GM12872 (cell line): ENCODE data around the gene MUC5AC.

Source experiments
- TF ChIP-seq, protein P1 (sequence below): IDR thresholded peaks from 3 replicates; pipeline ENCODE4 v1.5.1; 2011; ENCODE audit warnings: low read depth, mild to moderate bottlenecking, low read length, moderate library complexity; ENCODE audit not compliant: insufficient read depth

The MUC5AC gene

DNA sequence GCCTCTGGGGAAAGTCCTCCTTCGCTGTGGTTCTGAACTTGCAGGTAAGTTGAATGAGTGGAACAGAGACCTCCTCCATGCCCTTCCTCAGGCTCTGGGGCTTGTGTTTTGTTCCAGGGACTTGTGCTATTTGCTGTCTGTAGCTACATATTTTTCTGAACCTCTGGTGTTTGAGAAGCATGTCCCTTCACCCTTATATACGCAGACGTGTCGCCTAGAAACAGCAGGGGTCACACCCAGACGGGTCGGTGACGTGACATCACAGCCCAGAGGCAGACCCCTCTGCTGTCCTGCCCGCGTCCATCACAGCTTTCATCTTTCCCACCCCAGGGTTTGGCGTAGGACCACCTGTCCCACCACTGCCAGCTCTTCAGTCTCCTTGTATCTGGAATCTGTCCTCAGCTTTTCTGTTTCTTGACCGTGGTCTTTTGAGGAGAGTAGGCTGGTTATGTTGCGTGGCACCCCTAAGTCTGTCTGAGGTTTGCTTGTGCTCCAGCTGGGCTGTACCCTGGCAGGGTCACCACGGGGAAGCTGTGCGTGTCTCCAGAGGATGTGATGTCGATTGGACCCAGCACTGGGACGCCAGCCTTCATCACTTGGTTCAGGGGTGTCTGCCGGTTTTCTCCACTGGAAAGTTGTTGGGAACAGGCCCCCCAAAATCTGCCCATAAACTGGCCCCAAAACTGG lies 51.8 kb downstream of the MUC5AC start:
- TF ChIP-seq, protein P1, sequence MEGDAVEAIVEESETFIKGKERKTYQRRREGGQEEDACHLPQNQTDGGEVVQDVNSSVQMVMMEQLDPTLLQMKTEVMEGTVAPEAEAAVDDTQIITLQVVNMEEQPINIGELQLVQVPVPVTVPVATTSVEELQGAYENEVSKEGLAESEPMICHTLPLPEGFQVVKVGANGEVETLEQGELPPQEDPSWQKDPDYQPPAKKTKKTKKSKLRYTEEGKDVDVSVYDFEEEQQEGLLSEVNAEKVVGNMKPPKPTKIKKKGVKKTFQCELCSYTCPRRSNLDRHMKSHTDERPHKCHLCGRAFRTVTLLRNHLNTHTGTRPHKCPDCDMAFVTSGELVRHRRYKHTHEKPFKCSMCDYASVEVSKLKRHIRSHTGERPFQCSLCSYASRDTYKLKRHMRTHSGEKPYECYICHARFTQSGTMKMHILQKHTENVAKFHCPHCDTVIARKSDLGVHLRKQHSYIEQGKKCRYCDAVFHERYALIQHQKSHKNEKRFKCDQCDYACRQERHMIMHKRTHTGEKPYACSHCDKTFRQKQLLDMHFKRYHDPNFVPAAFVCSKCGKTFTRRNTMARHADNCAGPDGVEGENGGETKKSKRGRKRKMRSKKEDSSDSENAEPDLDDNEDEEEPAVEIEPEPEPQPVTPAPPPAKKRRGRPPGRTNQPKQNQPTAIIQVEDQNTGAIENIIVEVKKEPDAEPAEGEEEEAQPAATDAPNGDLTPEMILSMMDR = no peak

DNA sequence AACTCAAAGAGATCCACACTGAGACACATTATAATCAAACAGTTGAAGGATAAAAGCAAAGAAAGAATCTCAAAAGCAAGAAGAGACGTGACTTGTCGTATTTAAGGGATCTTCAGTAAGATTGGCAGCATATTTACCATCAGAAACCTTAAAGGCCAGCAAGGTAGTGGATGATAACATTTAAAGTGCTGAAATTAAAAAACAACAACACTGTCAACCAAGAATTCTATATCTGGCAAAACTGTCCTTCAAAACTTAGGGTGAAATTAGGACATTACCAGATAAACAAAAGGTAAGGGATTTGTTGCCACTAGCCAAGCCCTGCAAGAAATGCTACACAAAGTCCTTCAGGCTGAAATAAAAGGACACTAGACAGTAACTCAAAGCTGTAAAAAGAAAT lies 54.1 kb downstream of the MUC5AC start:
- TF ChIP-seq, protein P1 = no peak

DNA sequence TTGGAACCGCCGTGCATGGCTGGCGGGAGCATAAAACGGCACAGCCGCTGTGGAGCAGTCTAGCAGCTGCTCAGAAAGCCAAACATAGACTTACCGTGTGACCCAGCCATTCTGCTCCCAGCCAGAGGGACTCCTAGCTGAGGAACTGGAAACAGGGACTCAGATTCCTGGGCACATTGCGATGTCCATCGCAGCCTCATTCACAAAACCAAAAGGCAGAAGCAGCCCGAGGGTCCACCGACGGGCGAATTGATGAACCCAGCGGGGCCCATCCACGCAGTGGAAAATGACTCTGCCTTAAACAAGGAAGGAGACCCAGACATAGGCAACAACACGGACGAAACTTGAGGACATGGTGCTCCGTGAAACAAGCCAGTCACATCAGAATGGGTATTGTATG lies 59.4 kb downstream of the MUC5AC start:
- TF ChIP-seq, protein P1 = no peak

DNA sequence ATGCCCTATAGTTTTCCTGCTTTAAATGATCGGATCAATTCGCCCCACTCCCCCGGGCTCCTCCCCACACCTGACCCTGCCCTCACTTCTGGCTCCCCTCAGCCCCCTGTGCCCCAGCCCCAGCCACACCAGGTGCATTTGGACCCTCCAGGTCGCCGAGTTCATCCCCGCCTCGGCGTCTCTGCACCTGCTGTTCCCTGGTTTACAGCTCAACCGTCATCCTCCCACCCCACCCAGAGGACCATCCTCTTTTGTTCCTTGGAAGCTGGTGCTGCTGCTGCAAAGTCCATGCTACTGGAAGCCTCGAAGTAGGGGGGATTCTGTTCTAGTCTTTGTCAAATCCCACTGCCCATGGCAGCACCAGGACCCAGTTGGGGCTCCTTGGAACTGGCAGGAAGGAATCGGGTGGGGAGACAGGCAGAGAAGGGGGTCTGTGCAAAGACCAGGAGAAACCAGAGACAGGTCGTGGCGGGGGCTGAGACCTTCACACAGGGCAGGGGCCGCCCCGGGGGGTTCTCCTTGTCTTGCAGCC lies 60.6 kb downstream of the MUC5AC start:
- TF ChIP-seq, protein P1 = no peak

DNA sequence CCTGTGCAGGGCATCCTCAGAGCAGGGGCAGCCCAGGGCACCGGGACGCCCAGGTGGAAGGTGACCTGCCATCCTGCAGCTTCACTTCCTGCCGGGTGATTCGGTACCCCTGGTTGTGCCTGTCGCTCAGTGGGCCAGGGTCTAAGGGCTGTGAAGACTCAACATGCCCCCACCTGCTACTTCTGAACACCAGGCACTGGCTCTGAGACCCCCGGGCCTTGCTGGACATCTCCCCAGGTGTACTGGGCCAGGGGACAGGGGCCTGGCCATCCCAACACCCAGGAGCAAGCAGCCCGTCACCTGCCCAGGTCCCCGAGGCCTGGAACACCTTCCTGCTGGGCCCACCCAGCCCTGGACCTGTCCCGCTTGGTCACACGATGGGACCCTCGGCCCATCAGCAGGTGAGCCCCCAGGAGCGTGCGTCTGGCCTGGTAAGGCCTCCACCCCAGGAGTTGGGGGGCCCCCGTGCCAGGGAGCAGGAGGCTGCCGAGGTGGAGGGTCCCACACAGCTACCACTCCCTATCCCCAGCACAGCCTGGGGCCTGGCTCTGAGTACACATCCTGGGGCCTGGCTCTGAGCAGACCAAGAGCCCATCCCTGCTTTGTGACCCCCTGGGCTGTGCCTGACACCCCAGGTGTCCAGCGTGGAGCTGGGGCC lies 61.2 kb downstream of the MUC5AC start:
- TF ChIP-seq, protein P1 = no peak

DNA sequence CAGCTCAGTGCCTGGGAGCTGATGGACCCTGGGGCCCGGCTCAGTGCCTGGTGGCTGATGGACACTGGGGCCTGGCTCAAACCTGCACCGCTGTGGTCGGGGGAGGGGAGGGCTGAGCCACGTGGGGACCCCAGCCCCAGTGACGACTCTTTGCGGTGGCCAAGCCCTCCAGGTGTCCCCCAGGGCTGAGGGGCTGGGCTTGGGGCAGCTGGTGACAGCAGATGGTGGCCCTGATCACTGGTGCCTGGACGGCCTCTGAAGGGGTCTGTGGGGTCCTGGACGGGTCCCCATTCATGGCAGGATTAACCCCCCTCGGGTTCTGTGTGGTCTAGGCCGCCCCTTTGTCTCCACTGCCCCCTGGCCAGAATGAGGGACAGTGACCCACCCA lies 61.7 kb downstream of the MUC5AC start:
- TF ChIP-seq, protein P1 = no peak

DNA sequence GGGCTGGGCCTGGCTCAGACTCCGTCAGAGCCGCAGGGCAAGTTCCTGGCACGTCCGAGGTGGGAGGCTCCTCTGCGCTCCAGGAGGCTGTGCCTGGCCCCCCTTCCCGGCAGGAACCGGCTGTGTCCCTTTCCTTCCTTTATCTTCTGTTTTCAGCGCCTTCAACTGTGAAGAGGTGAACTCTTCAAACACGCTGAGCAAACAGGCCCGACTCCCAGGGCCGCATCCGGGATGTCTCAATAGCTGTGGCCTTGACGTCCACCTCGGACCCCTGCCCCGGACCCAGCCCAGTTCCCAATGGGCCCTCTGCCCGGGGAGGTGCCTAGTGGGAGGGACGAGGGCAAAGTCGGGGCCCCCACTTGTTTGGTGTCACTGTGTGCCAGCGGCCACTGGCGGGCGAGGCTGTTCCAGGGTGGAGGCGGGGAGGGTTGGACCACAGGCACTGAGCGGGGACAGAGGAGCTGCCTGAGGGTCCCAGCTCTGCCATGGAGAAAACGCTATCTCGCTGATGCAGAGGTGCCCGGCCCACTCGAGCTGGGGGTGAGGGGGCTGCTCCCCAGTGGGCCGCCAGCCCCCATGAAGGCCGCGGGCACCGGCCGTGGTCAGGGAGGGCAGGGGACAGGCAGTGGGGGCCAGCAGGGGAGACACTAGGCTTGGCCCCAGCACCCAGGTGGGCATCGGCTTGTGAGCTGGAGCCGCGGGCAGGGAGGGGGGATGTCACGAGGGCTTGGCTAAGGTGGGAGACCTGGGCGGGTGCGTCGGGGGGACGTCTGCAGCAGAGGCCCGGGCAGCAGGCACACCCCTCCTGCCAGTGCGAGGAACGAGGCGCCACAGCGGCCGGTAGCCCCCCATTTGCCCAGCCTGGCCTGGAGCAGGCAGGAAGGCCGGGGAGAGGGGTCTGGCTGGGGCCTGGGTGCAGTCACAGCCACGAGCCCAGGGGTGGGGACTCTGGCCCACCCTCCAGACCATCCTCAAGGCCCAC lies 62.4 kb downstream of the MUC5AC start:
- TF ChIP-seq, protein P1 = no peak
